ENCODE results near the gene ZKSCAN5.
A peak's percentile ranks its signal among the peaks of the same experiment; 100 is the strongest.

Gene ZKSCAN5

DNA sequence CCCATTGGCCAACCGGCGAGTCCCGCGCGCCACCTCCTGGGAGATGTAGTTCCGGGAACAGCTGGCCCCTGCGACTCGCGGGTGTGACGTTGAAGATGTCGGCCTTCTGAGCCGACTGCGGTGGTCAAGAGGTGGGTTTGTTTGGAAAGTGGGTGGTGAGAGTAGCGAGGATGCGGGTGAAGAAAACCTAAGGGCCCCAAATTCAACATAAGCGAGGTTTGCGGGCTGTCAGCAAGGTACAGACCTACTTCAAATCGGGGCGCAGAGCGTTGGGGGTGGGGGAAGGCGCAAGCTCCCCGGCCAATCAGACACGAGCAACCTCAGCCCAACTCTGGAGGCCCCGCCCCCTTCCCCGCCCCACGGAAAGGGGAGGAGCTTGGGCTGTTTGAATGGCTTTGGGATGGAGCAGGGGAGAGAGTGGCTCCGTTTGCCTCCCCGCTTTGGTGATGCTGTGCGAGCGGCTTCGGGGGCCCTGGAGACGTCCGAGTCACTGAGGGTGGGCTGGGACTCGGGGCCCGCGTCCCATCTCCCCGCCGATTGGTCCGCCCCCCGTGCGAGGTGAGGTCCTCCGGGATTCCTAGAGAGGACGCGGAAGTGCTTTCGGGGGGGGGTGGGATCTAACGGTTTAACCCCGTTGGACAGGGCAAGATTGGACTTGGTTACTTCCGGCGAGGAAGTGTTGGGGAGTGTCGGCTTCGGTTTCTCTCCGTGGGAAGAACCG is at the start of gene ZKSCAN5:
TSS of gene ZKSCAN5 (plus strand) at position 60 of the 721 bp plus-strand sequence. CDS start 1,383 bp downstream, outside the sequence.
- peak; percentile 87 to 100 (median 98) for DNase-seq

DNA sequence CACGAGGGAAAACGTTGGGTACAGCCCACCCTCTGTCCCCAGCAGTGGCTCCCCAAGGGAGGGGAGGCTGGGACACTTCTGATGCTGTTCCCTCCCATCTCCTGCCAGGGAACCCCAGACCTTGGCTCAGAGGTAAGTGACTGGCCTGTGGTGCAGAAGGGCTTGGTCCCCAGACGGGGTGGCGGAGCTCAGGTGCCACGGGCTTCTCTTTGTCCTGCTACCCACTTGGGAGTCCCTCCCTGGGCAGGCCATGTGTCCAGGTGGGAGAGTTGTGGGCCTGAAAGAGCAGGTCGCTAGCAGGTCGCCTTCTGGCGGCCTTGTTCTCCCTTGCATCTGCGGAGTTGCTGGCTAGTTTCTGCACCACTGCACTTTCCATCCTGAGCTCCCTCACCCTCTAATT is 48.6 kb upstream of the ZKSCAN5 start:
- DNase-seq: no peak

DNA sequence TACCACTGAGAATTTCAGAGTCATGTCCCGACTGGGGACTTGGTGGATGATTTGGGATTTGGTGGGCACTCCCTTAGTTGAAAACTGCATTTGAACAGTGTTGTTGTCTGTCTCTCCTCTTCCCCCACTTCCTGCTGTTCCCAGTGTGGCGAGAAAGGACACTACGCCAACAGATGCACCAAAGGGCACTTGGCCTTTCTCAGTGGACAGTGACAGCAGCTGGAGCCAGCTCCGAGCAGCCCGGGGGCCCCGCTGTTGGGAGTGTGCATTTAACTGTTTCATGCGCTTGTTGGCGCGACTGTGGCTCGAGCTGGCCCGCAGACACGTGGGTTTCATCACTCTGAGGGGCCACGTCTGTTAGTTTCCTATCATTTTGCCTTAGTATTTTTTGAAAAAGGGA is 48.2 kb upstream of the ZKSCAN5 start:
- DNase-seq: peak in 11 of 51 donors; percentile 6 to 43 (median 15)

DNA sequence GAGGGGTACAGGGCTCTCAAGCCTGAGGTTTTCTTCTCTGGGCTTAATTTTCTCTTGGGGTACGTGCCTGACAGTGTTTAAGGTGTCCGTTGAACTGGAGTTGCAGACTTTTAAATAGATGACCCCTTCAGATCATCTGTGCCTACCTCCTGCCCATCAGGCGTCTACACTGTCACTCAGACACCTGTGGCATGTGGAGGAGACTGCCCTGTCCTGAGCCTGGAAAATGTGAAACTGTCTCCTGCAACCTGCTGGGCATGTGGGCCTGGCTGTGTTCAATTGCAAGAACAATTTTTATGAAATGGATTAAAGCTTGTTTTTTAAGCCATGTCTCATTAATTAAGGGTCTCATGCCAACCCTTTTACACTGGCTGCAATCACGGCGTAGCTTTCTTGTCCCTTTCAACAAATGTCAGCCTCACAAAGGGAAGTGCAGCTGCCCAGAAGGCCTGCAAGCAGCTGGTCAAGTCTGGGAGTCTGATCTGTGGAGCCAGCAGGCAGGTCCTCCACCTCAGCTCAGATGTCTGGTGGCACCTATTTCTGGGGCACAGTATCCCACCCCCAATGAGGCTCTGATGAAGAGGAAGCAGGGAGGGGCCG is 47.3 kb upstream of the ZKSCAN5 start:
- no peak for DNase-seq

DNA sequence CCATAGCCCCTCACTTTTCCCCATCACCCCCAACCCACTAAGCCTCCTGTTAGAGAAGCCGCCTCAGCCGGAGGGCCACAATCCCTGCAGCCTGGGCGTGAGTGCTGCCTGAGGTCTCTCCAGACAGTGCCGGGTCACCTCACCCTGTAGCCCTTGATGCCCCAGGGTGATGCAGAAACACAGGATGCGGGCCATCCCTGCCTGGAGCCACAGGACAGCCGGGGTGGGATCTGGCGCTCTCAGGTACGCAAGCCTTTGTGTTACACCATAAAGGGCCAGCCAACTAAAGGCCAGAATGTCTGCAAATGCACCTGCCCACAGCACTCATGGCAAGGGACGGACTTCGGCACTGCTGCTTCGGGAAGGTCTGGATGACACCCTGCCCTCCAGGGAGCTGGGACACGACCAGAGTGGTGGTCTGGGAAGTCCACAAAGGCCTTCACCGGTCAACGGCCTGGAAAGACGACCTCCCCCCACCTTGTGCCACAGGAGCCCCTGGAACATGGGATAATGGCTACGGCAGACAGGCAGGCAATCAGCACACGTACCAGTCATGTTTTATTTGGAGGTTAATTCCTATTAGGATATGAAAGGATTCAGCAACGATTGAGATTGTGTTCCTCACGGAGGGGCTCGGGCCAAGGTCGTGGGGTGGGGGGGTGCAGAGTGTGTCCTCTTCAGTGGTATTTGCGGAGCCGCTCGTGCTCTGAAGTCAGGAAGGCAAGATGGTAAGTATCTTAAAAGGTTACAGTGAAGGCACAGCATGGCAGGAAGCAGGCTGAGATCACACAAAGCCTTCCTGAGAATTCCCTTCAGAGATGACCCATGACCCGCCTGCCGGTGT is 46.6 kb upstream of the ZKSCAN5 start:
- DNase-seq: no peak

DNA sequence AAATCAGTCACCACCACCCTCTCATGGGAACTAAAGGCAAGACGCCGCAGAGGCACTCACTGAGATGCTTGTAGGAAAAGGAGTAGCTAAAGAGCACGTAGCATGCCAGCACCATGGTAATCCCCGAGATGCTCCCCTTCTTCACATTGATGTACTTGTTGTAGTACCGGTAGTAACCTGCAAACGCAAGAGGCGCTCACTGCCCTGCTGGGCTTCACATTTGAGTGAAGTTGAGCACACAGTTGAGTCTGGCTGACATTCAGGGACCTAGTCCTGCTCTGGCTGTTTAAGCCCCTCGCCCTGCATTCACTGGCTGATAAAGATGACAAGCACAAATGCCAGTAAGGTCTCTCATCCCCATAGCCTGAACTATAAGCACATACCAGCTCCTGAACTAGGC is 45.4 kb upstream of the ZKSCAN5 start:
- no peak for DNase-seq

GRCh38 chr7:99460651-99461050 is 43.8 kb upstream of the ZKSCAN5 start:
- DNase-seq: no peak

DNA sequence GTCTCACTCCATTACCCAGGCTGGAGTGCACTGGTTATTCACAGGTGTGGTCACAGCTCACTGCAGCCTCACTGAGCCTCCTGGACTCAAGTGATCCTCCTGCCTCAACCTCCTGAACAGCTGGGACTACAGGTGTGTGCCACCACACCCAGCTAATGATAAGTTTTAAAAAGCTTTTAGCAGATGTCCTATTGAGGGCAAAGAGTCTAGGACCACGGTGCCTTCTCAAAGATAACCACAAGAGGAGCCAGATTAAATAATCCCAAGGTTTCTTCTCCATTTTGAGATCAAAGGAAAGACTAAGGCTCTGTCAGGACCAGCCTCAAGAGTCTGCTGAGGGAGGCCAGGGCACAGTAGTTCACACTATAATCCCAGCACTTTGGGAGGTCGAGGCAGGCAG is 43.2 kb upstream of the ZKSCAN5 start:
- DNase-seq: no peak

GRCh38 chr7:99465421-99465768 is 39.1 kb upstream of the ZKSCAN5 start:
- DNase-seq: no peak

DNA sequence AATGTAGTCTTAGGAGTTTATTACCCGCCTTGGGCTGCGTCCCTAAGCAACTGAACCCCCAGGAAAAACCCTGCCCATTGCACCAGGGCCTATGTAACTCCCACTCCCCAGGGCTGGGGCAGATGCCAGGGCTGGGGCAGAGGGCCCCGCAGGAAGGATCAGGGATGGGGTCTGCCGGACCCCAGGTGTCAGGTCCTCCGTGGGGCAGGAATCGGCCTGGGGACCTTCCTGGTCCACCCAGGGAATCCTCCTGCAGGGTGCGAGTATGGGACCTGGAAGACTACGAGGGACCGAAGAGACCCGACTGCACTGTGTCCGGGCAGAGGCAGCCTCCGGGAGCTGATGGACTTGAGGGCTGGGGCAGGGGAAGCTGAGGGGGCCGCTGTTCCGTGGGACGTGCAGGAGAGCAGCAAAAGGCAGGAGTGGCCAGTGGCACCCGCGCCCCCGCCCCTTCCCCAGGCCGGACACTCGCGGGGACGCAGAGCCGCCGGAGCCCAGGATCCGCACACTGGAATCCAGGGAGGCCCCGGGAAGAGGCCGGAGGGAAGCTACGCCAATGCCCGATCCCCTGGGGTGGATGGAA is 36.0 kb upstream of the ZKSCAN5 start:
- no peak for DNase-seq

- DNase-seq: no peak
Measured at GRCh38 chr7:99469381-99470065, 34.9 kb upstream of the ZKSCAN5 start.

GRCh38 chr7:99472561-99473314 is 31.7 kb upstream of the ZKSCAN5 start, which contains the start of gene ZNF789:
ZNF789 (plus strand) TSS chr7:99472890; CDS start chr7:99476457, 3,567 bp downstream.
- DNase-seq: peak; percentile 36 to 99 (median 96)

GRCh38 chr7:99473315-99473596 is 31.2 kb upstream of the ZKSCAN5 start:
- no peak for DNase-seq

DNA sequence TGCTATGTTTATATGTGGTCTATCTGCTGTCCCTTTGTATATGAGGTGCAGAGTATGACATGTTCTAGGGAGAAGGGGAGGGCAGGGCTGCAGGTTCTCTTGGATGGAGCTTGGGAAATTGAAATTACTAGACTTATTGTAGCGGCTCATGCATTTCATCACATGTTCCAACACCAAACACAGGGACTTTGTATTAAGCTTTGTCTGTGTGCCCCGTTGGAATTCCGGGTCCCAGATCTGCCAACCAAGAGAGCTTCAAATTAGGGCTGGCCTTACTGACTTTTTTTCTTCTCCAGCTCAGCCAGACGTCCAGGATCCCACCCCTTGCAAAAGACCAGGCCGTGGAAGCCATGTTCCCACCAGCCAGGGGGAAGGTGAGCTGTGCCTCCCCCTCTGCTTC is 28.4 kb upstream of the ZKSCAN5 start:
- no peak for DNase-seq

- no peak for DNase-seq
Measured at GRCh38 chr7:99478464-99479440, 25.7 kb upstream of the ZKSCAN5 start.

DNA sequence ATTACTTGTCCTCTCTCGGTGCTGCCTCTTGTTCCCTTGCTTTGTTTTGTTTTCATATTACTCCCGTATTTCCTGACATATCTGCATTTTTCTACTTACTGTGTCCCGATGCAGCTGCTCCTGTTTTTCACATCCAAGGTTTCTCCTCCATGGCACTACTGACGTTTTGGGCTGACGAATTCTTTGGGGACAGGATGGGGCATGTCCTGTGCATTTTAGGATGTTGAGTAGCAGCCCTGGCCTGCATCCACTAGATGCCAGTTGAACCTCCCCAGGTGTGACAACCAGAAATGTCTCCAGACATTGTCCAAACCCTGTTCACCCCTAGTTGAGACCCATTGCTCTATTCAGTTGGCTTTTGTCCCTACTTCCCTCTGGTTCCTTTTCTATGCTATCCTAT is 19.4 kb upstream of the ZKSCAN5 start:
- no peak for DNase-seq

DNA sequence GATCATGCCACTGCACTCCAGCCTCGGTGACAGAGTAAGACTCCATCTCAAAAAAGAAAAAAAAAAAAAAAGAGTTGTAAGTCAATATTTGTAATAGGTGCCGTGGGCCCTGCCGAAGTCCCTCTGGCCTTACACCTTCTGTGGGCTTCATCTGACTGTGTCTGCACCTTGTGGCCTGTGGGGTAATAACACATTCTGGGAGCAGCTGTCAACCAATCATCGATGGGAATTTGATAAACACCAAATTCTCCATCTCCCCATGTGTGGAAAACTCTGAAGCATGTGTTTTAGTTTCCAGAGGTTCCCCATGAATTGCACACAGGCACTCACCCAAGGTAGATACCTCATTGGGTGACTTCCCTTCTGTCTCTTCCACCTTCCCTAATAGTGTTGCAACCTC is 15.2 kb upstream of the ZKSCAN5 start:
- no peak for DNase-seq

GRCh38 chr7:99490878-99491277 is 13.6 kb upstream of the ZKSCAN5 start:
- DNase-seq: no peak

GRCh38 chr7:99493823-99494222 is 10.6 kb upstream of the ZKSCAN5 start:
- DNase-seq: no peak
